SK-N-SH (cell line): Measurements from ENCODE around the gene GSTA4. TPM values are rescaled to one million over a fixed set of nuclear protein-coding genes. Genes with fewer than 3 reads are reported as not detected.

Experiments used
- CTCF ChIA-PET: fragments of 300-600, 350-600 bp; formaldehyde crosslinking; extraction: SDS; loops from one replicate; lab custom pipeline; 2021; lab: Yijun Ruan, JAX
- POLR2A ChIA-PET: fragments of 350-600 bp; sonication (Branson Sonifier 250); formaldehyde crosslinking; extraction: SDS; loops from one replicate; lab custom pipeline; 2020; ENCODE audit warnings: antibody characterized with exemption, inconsistent platforms; lab: Yijun Ruan, JAX
- DNase-seq: peaks from one replicate; pipeline ENCODE4 v3.0.0; 2012
- H2AFZ ChIP-seq: fragments of 200-600 bp; sonication (generic); 2 replicates; pipeline ENCODE4 v1.8.1; 2016; ENCODE audit warnings: antibody characterized with exemption, mild to moderate bottlenecking, low read depth
- H3F3A ChIP-seq: fragments of 200-600 bp; sonication (generic); replicated peaks from 2 replicates; pipeline ENCODE3; 2016; ENCODE audit warnings: antibody characterized with exemption, mild to moderate bottlenecking; ENCODE audit not compliant: insufficient read depth
- H3K27ac ChIP-seq, 2 experiments: fragments of 200-500 bp in 1 of 2; fragments of 200-600 bp in 1 of 2; sonication (Bioruptor generic) in 1 of 2; sonication (generic), shearing (Covaris generic) in 1 of 2; 2 replicates each; pipeline versions ENCODE4 v1.5.1 to v1.6.1; 2014 to 2016; ENCODE audit warnings: low read depth in 2 of 2, inconsistent platforms in 1 of 2, low read length in 1 of 2, mild to moderate bottlenecking in 1 of 2, mixed read lengths in 1 of 2
- H3K27me3 ChIP-seq: fragments of 200-600 bp; sonication (generic), shearing (Covaris generic); 2 replicates; pipeline ENCODE4 v1.6.1; 2016; ENCODE audit warnings: mixed run types; ENCODE audit not compliant: insufficient read depth
- H3K36me3 ChIP-seq, 2 experiments: fragments of 200-500 bp in 1 of 2; fragments of 200-600 bp in 1 of 2; sonication (Bioruptor generic) in 1 of 2; sonication (generic) in 1 of 2; replicated peaks in 1 of 2; 2 replicates each; pipeline versions ENCODE3 to v1.5.1; 2014 to 2016; ENCODE audit warnings: low read length in 1 of 2, mild to moderate bottlenecking in 1 of 2; ENCODE audit not compliant: insufficient read depth in 2 of 2, control insufficient read depth in 1 of 2
- H3K4me1 ChIP-seq, 2 experiments: fragments of 200-500 bp in 1 of 2; fragments of 200-600 bp in 1 of 2; sonication (Bioruptor generic) in 1 of 2; sonication (generic), shearing (Covaris generic) in 1 of 2; 2 replicates each; pipeline versions ENCODE4 v1.5.1 to v1.6.1; 2014 to 2016; ENCODE audit warnings: low read depth in 1 of 2, low read length in 1 of 2, mixed run types in 1 of 2; ENCODE audit not compliant: insufficient read depth in 2 of 2, control insufficient read depth in 1 of 2
- H3K4me2 ChIP-seq: fragments of 200-600 bp; sonication (generic), shearing (Covaris generic); 2 replicates; pipeline ENCODE4 v1.6.1; 2017; ENCODE audit warnings: mixed run types
- H3K4me3 ChIP-seq, 2 experiments: fragments of 200-500 bp in 1 of 2; fragments of 200-600 bp in 1 of 2; sonication (Bioruptor generic) in 1 of 2; sonication (generic), shearing (Covaris generic) in 1 of 2; 2 replicates each; pipeline versions ENCODE4 v1.5.1 to v1.8.1; 2014 to 2016; ENCODE audit warnings: low read depth in 2 of 2, inconsistent platforms in 1 of 2, low read length in 1 of 2, mild to moderate bottlenecking in 1 of 2, mixed read lengths in 1 of 2, moderate library complexity in 1 of 2
- H3K79me2 ChIP-seq: fragments of 200-600 bp; sonication (generic); 2 replicates; pipeline ENCODE4 v1.8.1; 2017; ENCODE audit warnings: mild to moderate bottlenecking; ENCODE audit not compliant: insufficient read depth
- H3K9ac ChIP-seq: fragments of 200-600 bp; sonication (generic); 2 replicates; pipeline ENCODE4 v1.6.1; 2017; ENCODE audit warnings: mixed run types
- H3K9me2 ChIP-seq: fragments of 200-600 bp; sonication (generic); 2 replicates; pipeline ENCODE4 v1.6.1; 2017; ENCODE audit warnings: mixed run types
- H3K9me3 ChIP-seq: fragments of 200-600 bp; sonication (generic); 2 replicates; pipeline ENCODE4 v1.6.1; 2017; ENCODE audit warnings: mixed run types, mild to moderate bottlenecking, moderate library complexity
- H4K20me1 ChIP-seq: fragments of 200-600 bp; sonication (generic); 2 replicates; pipeline ENCODE4 v1.6.1; 2017; ENCODE audit warnings: mild to moderate bottlenecking, mixed run types; ENCODE audit not compliant: insufficient read depth
- FOSL2 ChIP-seq: IDR thresholded peaks from 2 replicates; pipeline ENCODE4 v1.4.0; 2012; ENCODE audit warnings: low read depth, mild to moderate bottlenecking, moderate library complexity, borderline replicate concordance
- GATA2 ChIP-seq: sonication (generic); formaldehyde crosslinking; IDR thresholded peaks from 2 replicates; pipeline ENCODE4 v1.5.0; 2020; ENCODE audit warnings: mild to moderate bottlenecking, missing genetic modification reagents
- JUND ChIP-seq: IDR thresholded peaks from 2 replicates; pipeline ENCODE4 v1.4.0; 2012
- NFIC ChIP-seq: IDR thresholded peaks from 2 replicates; pipeline ENCODE4 v1.4.0; 2012; ENCODE audit warnings: borderline replicate concordance
- POLR2AphosphoS5 ChIP-seq: IDR thresholded peaks from 2 replicates; pipeline ENCODE4 v1.6.1; 2012; ENCODE audit warnings: low read depth, low read length
- REST ChIP-seq: IDR thresholded peaks from 2 replicates; pipeline ENCODE4 v1.6.1; 2012; ENCODE audit warnings: mild to moderate bottlenecking, low read depth, low read length, moderate library complexity
- SIN3A ChIP-seq: IDR thresholded peaks from 2 replicates; pipeline ENCODE4 v1.6.1; 2012; ENCODE audit warnings: low read depth, mild to moderate bottlenecking, low read length, moderate library complexity, borderline replicate concordance
- TAF1 ChIP-seq: IDR thresholded peaks from 2 replicates; pipeline ENCODE4 v1.6.1; 2012; ENCODE audit warnings: low read depth, mild to moderate bottlenecking, low read length, moderate library complexity, borderline replicate concordance
- USF2 ChIP-seq: fragments of 150-350 bp; IDR thresholded peaks from 2 replicates; pipeline ENCODE4 v1.6.1; 2017; ENCODE audit warnings: antibody characterized with exemption, low read length, low read depth, borderline replicate concordance
- WGBS: methylation state at CpG from one replicate; pipeline ENCODE4 v1.1.6; 2017; ENCODE audit warnings: low lambda C conversion rate; 5-methylcytosine and 5-hydroxymethylcytosine counted together
- polyA plus RNA-seq, 3 experiments: library from polyadenylated mRNA; depleted of rRNA; stranded (reverse); fragments of >200 nt; gene quantifications; 2 replicates each; pipeline ENCODE4 v1.2.3, GENCODE V29; 2012

The GSTA4 gene
- polyA plus RNA-seq, 1 of the 3 experiments (the other 2 are of a cell fraction), result 28.3 TPM

- H3K9ac ChIP-seq, result no peak overlapping the region
- CTCF ChIA-PET, result interaction anchor here (0.6 to 1.2 kb wide), 2 partner anchors 23 to 1460 kb away, joined by 3 to 4 read pairs; partner anchors contain the start of gene GSTA4
Measured at GRCh38 chr6:53018446-53018845, 23.4 kb upstream of the GSTA4 start.

GRCh38 chr6:53015486-53015885 lies 20.4 kb upstream of the GSTA4 start:
- H3K9me2 ChIP-seq, result no peaks in the 10 kb centered on the region
- H3K27ac ChIP-seq, result no peak overlapping the region
- DNase-seq, result no peak
- CTCF ChIA-PET, result interaction anchor here (2.6 kb wide), 1 partner anchor 18 kb away, joined by 10 read pairs; no protein-coding TSS in a partner anchor
- H3F3A ChIP-seq, result no peaks in the 10 kb centered on the region
- H3K79me2 ChIP-seq, result no peaks in the 10 kb centered on the region
- no peak for TF ChIP-seq USF2
- no peak for TF ChIP-seq TAF1
- no peak for TF ChIP-seq REST
- no peak for TF ChIP-seq POLR2AphosphoS5
- no peak for TF ChIP-seq SIN3A
- no peak for TF ChIP-seq GATA2 (CRISPR knock-in tag)
- no peak for TF ChIP-seq NFIC
- TF ChIP-seq JUND, result no peak
- no peak for TF ChIP-seq FOSL2
- no peaks in the 10 kb centered on the region for H3K27me3 ChIP-seq
- WGBS, result 100% methylated on average over 1 of the region's 1 CpG
- no peak overlapping the region for H2AFZ ChIP-seq
- no peaks in the 10 kb centered on the region; a peak in 1 of 4 replicates for H3K4me1 ChIP-seq
- peaks cover 71 to 79% of the 10 kb centered on the region in 2 experiments for H3K36me3 ChIP-seq
- H3K9me3 ChIP-seq, result no peaks in the 10 kb centered on the region
- H4K20me1 ChIP-seq, result no peaks in the 10 kb centered on the region
- POLR2A ChIA-PET, result no interaction called here
- H3K4me3 ChIP-seq, result no peak overlapping the region
- H3K9ac ChIP-seq, result no peak overlapping the region
- no peak overlapping the region for H3K4me2 ChIP-seq

More at GRCh38 chr6:53018446-53018845, 23.4 kb upstream of the GSTA4 start:
- no peak overlapping the region for H3K27ac ChIP-seq
- WGBS, result 92% methylated on average over 2 of the region's 2 CpGs
- H2AFZ ChIP-seq, result no peak overlapping the region
- H3K4me3 ChIP-seq, result no peak overlapping the region
- no peaks in the 10 kb centered on the region for H3K27me3 ChIP-seq
- no peaks in the 10 kb centered on the region for H3K79me2 ChIP-seq
- POLR2A ChIA-PET, result no interaction called here
- H3K9me3 ChIP-seq, result no peaks in the 10 kb centered on the region
- peaks cover 46 to 54% of the 10 kb centered on the region in 2 experiments for H3K36me3 ChIP-seq
- no peak overlapping the region for H3K4me2 ChIP-seq
- H3K9me2 ChIP-seq, result no peaks in the 10 kb centered on the region
- DNase-seq, result no peak
- H3K4me1 ChIP-seq, result no peaks in the 10 kb centered on the region; a peak in 1 of 4 replicates
- H3F3A ChIP-seq, result no peaks in the 10 kb centered on the region
- no peaks in the 10 kb centered on the region for H4K20me1 ChIP-seq
- no peak for TF ChIP-seq FOSL2
